KMS-11 (cell line): ENCODE measurements around the gene HPS4.

ENCODE experiments used
- H2AFZ ChIP-seq: fragments of 200-600 bp; sonication (generic); 2 replicates; pipeline ENCODE4 v1.6.1; 2016; ENCODE audit warnings: antibody characterized with exemption, mixed run types, low read depth
- H3K27ac ChIP-seq: fragments of 200-600 bp; sonication (generic); 2 replicates; pipeline ENCODE4 v1.6.1; 2016; ENCODE audit warnings: mild to moderate bottlenecking, mixed run types
- H3K27me3 ChIP-seq: fragments of 200-600 bp; sonication (generic); 2 replicates; pipeline ENCODE4 v1.6.1; 2017; ENCODE audit warnings: mild to moderate bottlenecking, low read depth, mixed run types, moderate library complexity; ENCODE audit not compliant: insufficient read depth
- H3K36me3 ChIP-seq: fragments of 200-600 bp; sonication (generic); 2 replicates; pipeline ENCODE4 v1.6.1; 2017; ENCODE audit warnings: mild to moderate bottlenecking, mixed run types; ENCODE audit not compliant: insufficient read depth
- H3K4me1 ChIP-seq: fragments of 200-600 bp; sonication (generic); 2 replicates; pipeline ENCODE4 v1.6.1; 2016; ENCODE audit warnings: mild to moderate bottlenecking, low read depth, mixed run types; ENCODE audit not compliant: poor library complexity, severe bottlenecking
- H3K4me2 ChIP-seq: fragments of 200-600 bp; sonication (generic); 2 replicates; pipeline ENCODE4 v1.7.0; 2016; ENCODE audit warnings: mild to moderate bottlenecking, mixed run types
- H3K4me3 ChIP-seq: fragments of 200-600 bp; sonication (generic); IDR thresholded peaks from 2 replicates; pipeline ENCODE4 v1.6.1; 2017; ENCODE audit warnings: low read depth, low read length, mixed read lengths; ENCODE audit not compliant: insufficient read depth
- H3K79me2 ChIP-seq: fragments of 200-600 bp; sonication (generic); 2 replicates; pipeline ENCODE4 v1.6.1; 2016; ENCODE audit warnings: low read depth, mixed run types; ENCODE audit not compliant: insufficient read depth
- H3K9ac ChIP-seq: fragments of 200-600 bp; sonication (generic); 2 replicates; pipeline ENCODE4 v1.6.1; 2016; ENCODE audit warnings: mild to moderate bottlenecking, mixed run types
- H4K20me1 ChIP-seq: fragments of 200-600 bp; sonication (generic); 2 replicates; pipeline ENCODE4 v1.6.1; 2016; ENCODE audit warnings: mild to moderate bottlenecking, mixed run types; ENCODE audit not compliant: insufficient read depth
- CTCF ChIP-seq: fragments of 200-600 bp; sonication (generic); conservative IDR thresholded peaks from 2 replicates; pipeline ENCODE4 v1.6.1; 2017; ENCODE audit warnings: low read depth, mild to moderate bottlenecking, antibody characterized with exemption, low read length, moderate library complexity, mixed read lengths

HPS4 gene

GRCh38 chr22:26503758-26504157 is 20.2 kb upstream of the HPS4 start:
- Histone ChIP-seq H3K4me2 (peak overlapping the region; percentile 72), H2AFZ (no peak overlapping the region), H3K4me1 (peaks cover 81% of the 10 kb centered on the region), H3K4me3 (no peak overlapping the region), H3K36me3 (peaks cover 32% of the 10 kb centered on the region; the same call in 1 of the 2 replicates), H4K20me1 (no peaks in the 10 kb centered on the region), H3K27ac (peak overlapping the region; percentile 88), H3K9ac (peak overlapping the region; percentile 26; the same call in 1 of the 2 replicates), H3K27me3 (no peaks in the 10 kb centered on the region), H3K79me2 (peaks cover 28% of the 10 kb centered on the region; the same call in 1 of the 2 replicates)
- no peak for TF ChIP-seq CTCF

DNA sequence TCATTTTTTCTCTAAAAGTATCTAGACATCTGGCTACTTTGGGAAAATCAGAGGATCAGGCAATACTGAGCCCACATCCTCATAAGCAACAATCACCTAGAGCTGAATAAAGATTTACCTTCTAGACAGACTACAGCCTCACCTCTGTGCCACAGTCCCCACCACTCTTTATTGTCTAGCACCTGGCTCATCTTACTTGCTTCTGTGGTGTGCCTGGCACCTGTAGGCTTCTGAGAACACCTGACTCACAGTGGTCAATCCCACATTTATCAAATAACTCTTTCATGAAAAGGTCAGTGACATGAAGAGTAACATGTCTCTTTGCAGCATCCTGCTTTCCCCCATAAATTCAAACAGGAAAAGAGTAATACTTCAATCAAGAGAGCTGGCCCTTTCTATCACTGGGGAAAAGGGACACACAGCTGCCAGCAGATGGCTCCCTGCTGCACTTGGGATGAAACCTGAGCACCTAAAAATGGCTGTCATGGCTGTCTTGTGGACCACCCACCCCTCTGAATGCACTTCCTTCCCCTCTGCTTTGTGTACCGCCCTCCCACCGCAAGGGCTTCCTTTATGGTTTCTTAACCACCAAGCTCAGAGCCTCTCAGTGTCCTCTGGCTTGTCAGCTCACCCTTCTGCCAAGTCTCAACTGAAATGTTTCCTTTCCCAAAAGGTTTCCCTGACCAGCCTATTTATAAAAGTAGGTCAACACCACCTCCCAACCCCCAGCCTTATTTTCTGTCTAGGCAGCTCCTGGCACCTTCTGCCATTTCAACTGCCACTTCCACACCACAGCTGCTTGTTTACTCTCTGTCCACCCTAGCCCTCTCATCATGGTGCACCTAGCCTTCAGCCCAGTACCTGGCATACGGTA is 19.3 kb upstream of the HPS4 start:
- peak; percentile 69 for TF ChIP-seq CTCF
- Histone ChIP-seq H3K4me2 (peak overlapping the region; percentile 72), H3K79me2 (peaks cover 26% of the 10 kb centered on the region; the same call in 1 of the 2 replicates), H2AFZ (no peak overlapping the region), H3K4me1 (peaks cover 86% of the 10 kb centered on the region), H4K20me1 (no peaks in the 10 kb centered on the region), H3K9ac (peak overlapping the region; percentile 26; the same call in 1 of the 2 replicates), H3K27ac (peak overlapping the region; percentile 88), H3K4me3 (no peak overlapping the region), H3K27me3 (no peaks in the 10 kb centered on the region), H3K36me3 (peaks cover 30% of the 10 kb centered on the region; the same call in 1 of the 2 replicates)

- no peak overlapping the region for H2AFZ ChIP-seq
- H3K9ac ChIP-seq, result 0 out of 2 replicates have a peak overlapping the region, but pooled peaks have one; percentile 6
- H3K4me2 ChIP-seq, result peak overlapping the region; percentile 72
- H3K79me2 ChIP-seq, result peaks cover 26% of the 10 kb centered on the region; the same call in 1 of the 2 replicates
- peaks cover 28% of the 10 kb centered on the region; the same call in 1 of the 2 replicates for H3K36me3 ChIP-seq
- no peak overlapping the region for H3K4me3 ChIP-seq
- no peaks in the 10 kb centered on the region for H4K20me1 ChIP-seq
- no peak for TF ChIP-seq CTCF
- H3K4me1 ChIP-seq, result peaks cover 85% of the 10 kb centered on the region
- H3K27me3 ChIP-seq, result no peaks in the 10 kb centered on the region
- peak overlapping the region; percentile 88 for H3K27ac ChIP-seq
Measured at GRCh38 chr22:26501996-26502395, 18.4 kb upstream of the HPS4 start.

- no peak for TF ChIP-seq CTCF
- Histone ChIP-seq H3K9ac (no peak overlapping the region), H3K4me1 (peaks cover 88% of the 10 kb centered on the region), H2AFZ (no peak overlapping the region), H3K4me2 (no peak overlapping the region), H3K36me3 (peaks cover 28% of the 10 kb centered on the region; the same call in 1 of the 2 replicates), H3K4me3 (no peak overlapping the region), H3K27me3 (no peaks in the 10 kb centered on the region), H4K20me1 (no peaks in the 10 kb centered on the region), H3K27ac (no peak overlapping the region), H3K79me2 (peaks cover 32% of the 10 kb centered on the region; the same call in 1 of the 2 replicates)
Measured at GRCh38 chr22:26499188-26499703, 15.7 kb upstream of the HPS4 start.
